ENCODE data around the gene ASB12. TPM values are rescaled to one million over a fixed set of nuclear protein-coding genes. Genes with fewer than 3 reads are reported as not detected.

The ASB12 gene
- total and polyA plus RNA-seq, 2 donors (not counting 3 experiments of a cell fraction or from before 2014, with no cell fraction given): 0.11 TPM; not detected in 1

DNA sequence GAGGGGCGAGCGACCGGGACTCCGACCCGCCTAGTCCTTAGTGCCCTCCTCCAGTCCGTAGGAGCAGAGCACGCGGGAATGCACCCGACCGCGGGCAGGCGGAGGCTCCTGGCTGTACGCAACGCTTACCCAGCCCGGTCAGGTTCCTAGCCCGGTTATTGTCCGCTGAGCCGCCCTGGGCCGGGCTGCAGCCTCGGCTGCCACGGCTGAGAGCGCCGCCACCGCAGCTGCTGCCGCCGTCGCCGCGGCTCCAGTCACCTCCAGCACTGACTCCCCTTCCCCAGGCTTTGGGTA is 25.0 kb downstream of the ASB12 start, which contains the start of gene AMER1:
Gene AMER1 (minus strand): TSS at position 268 of the 294 bp plus-strand sequence. CDS start 12,422 bp downstream, outside the sequence.
- ChIA-PET CTCF (interaction anchor here (0.8 kb wide), 1 partner anchor 8 kb away, joined by 3 read pairs; no protein-coding TSS in a partner anchor), POLR2A (no interaction called here)
- intact Hi-C loops (cut with micrococcal nuclease) (loop anchor here (2.0 to 10.0 kb wide), 2 partner anchors 189 to 451 kb away; partner anchors contain the start of gene MTMR8), dilution Hi-C loops (cut with MboI; ENCODE audit: extremely low pct_ligation_motif_present, low sequenced_read_pairs) (no loop called here)
- no peaks in the 10 kb centered on the region for H3K79me2 ChIP-seq (ENCODE audit: control insufficient read depth, insufficient read depth, low read length)
- no peaks in the 10 kb centered on the region for H3K9me3 ChIP-seq (replicated peaks; ENCODE audit: control insufficient read depth, insufficient read depth, low read length)
- peak within 1 kb of the TSS; percentile 71 for H3K4me2 ChIP-seq (ENCODE audit: insufficient read depth, low read length)
- H3K9me1 ChIP-seq (replicated peaks; ENCODE audit: control insufficient read depth, extremely low read depth, insufficient read depth, low read length): no peaks in the 10 kb centered on the region
- BruUV-seq (replicated peaks): no TSS peak
- TF ChIP-seq MYC (IDR thresholded peaks at IDR 0.05; ENCODE audit: low read depth, low read length) (no peak), GATA2 (IDR thresholded peaks at IDR 0.05; ENCODE audit: insufficient read depth, insufficient read length, low read depth, low read length) (no peak), EZH2 (IDR thresholded peaks at IDR 0.05; ENCODE audit: borderline replicate concordance, low read depth, low read length, severe bottlenecking) (no peak), POLR2AphosphoS5 (IDR thresholded peaks at IDR 0.05; ENCODE audit: insufficient read depth, low read depth, low read length) (no peak), FOS (IDR thresholded peaks at IDR 0.05; ENCODE audit: borderline replicate concordance, insufficient read depth, low read length) (no peak), POLR2A (IDR thresholded peaks at IDR 0.05; ENCODE audit: low read depth, low read length) (no peak), JUN (IDR thresholded peaks at IDR 0.05; ENCODE audit: borderline replicate concordance, insufficient read depth, insufficient read length, low read depth) (no peak)
- TF ChIP-seq, protein P1, sequence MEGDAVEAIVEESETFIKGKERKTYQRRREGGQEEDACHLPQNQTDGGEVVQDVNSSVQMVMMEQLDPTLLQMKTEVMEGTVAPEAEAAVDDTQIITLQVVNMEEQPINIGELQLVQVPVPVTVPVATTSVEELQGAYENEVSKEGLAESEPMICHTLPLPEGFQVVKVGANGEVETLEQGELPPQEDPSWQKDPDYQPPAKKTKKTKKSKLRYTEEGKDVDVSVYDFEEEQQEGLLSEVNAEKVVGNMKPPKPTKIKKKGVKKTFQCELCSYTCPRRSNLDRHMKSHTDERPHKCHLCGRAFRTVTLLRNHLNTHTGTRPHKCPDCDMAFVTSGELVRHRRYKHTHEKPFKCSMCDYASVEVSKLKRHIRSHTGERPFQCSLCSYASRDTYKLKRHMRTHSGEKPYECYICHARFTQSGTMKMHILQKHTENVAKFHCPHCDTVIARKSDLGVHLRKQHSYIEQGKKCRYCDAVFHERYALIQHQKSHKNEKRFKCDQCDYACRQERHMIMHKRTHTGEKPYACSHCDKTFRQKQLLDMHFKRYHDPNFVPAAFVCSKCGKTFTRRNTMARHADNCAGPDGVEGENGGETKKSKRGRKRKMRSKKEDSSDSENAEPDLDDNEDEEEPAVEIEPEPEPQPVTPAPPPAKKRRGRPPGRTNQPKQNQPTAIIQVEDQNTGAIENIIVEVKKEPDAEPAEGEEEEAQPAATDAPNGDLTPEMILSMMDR (IDR thresholded peaks at IDR 0.05; ENCODE audit: extremely low read depth in 1 of 2, insufficient read depth in 1 of 2, low read depth in 1 of 2, low read length in 2 of 2): no peak
- TF ChIP-seq, protein P2, sequence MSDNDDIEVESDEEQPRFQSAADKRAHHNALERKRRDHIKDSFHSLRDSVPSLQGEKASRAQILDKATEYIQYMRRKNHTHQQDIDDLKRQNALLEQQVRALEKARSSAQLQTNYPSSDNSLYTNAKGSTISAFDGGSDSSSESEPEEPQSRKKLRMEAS (IDR thresholded peaks at IDR 0.05; ENCODE audit: insufficient read depth, insufficient read length): no peak
- peak within 1 kb of the TSS; percentile 71 to 80 (median 71) for H3K4me3 ChIP-seq (replicated peaks in 1 of 3; ENCODE audit: insufficient read depth in 1 of 3, low read depth in 1 of 3, low read length in 3 of 3)
- H3K36me3 ChIP-seq (ENCODE audit: control insufficient read depth in 2 of 2, extremely low read depth in 1 of 2, insufficient read depth in 2 of 2, low read length in 2 of 2): no peaks in the 10 kb centered on the region
- FAIRE-seq: no peak
- no peak for DNase-seq (ENCODE audit: low read depth, low spot score)
- H3K9ac ChIP-seq (replicated peaks; ENCODE audit: extremely low read depth, insufficient read depth, low read length): peak within 1 kb of the TSS; percentile 72
- peak within 1 kb of the TSS; percentile 70 for H3K27ac ChIP-seq (ENCODE audit: insufficient read depth, low read depth, low read length)
- peak within 1 kb of the TSS; percentile 93 for H2AFZ ChIP-seq (ENCODE audit: low read depth, low read length)
- H4K20me1 ChIP-seq (replicated peaks; ENCODE audit: control insufficient read depth, extremely low read depth, insufficient read depth, low read length): no peaks in the 10 kb centered on the region
- H3K4me1 ChIP-seq (ENCODE audit: control insufficient read depth, extremely low read depth, insufficient read depth, low read length): peaks cover 3% of the 10 kb centered on the region
- H3K27me3 ChIP-seq (ENCODE audit: control insufficient read depth in 2 of 2, insufficient read depth in 2 of 2, low read length in 2 of 2): no peaks in the 10 kb centered on the region
